Endometrial microvascular endothelial cells (primary cell): ENCODE data around the gene CHST11. TPM values are rescaled to one million over a fixed set of nuclear protein-coding genes. Genes with fewer than 3 reads are reported as not detected.

Source experiments
- in situ Hi-C: cut with HindIII; loops from 2 replicates; pipeline ENCODE4 v1.10.0; 2017; ENCODE audit warnings: low sequenced_read_pairs, low pct_unique_long_range_greater_than_20kb; ENCODE audit errors: inconsistent ontology term
- total RNA-seq: library from RNA; depleted of rRNA; stranded (reverse); fragments of >200 nt; gene quantifications from one replicate; pipeline ENCODE4 v1.2.3, GENCODE V29; 2015; ENCODE audit errors: inconsistent ontology term

Gene CHST11
- total RNA-seq, 1 donor from 2014 or later: 4.2 TPM

DNA sequence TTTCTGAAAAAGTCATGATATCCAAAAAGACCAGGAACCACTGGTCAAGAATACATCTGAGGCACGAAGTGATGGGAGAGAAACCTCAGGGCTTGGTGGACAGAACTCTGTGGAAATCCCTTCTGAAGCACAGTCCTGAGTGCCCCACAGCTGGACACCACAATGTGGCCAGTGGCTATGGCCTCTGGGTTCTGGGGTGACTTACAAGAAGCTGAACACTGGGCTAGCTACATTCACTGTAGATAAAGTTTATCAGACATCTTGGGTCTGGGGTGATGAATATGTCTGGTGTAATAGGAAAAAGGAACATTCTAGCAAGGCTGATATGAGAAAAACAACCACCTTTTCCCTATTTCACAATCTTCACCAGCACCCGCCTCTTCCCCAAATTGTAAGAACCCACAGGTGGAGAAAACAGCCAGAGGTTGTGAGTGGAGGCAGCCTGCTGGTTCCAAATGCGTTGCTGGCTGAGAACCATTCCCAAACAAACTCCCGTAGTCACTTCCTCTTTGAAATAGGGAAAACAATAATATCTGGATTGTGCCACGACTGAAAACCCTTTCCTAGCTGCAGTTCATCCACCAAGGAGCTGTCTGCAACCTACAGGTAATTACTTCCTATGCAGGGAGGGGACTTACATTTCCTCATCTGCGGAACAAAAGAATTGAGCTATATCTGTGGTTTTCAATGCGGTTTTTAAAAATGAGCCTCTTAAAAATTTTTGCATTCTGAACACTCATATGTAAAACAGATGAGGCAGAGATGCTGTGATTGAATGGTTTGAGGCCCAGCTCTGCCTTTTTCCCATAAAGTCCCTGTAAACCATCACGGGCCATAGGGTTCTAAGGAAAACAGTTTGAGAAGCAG is 307.7 kb downstream of the CHST11 start:
- in situ Hi-C loops: no loop called here

DNA sequence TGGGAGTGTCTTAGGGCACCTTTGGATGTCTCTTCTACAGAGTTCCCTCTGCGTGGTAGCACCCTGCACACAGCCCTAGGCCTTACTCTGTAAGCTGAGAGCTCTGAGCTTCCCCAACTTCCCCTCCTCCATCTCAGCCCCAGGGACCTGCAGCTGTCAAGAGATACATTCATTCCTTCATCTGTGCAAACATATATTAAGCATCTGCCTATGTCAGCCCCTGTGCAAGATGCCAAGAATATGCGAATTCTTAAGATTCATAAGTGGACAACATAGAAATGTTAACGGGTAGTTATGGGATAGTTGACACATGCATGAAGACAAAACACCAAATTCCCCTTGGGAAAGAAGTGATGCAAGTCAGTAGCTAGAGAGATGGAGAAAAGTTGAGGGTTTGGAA is 310.5 kb downstream of the CHST11 start:
- in situ Hi-C loops: no loop called here

DNA sequence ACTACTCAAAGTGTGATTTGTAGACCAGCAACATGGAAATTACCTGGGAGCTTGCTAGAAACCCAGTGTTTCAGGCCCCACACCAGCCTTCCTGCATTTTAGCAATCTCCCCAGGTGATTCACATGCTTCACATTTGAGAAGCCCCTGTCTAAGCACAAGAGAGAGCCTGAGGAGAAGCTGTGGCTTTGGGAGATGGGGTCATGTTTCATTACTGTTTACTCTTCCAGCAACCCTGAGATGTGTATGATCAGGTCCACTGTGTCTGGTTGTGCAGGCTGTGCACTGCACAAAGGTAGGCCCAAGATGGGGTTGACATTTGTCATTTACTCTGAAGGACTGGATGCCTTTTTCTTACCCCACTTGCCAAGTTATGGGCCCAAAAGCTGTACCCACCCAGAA is 311.3 kb downstream of the CHST11 start:
- in situ Hi-C loops: no loop called here

GRCh38 chr12:104769144-104769561 is 312.4 kb downstream of the CHST11 start:
- in situ Hi-C loops: no loop called here

GRCh38 chr12:104772336-104772735 is 315.6 kb downstream of the CHST11 start:
- in situ Hi-C loops: no loop called here

- in situ Hi-C loops: no loop called here
Observed at GRCh38 chr12:104775731-104776231, 319.0 kb downstream of the CHST11 start.

GRCh38 chr12:104779134-104779533 is 322.4 kb downstream of the CHST11 start:
- in situ Hi-C loops: no loop called here

GRCh38 chr12:104782296-104782695 is 325.5 kb downstream of the CHST11 start:
- in situ Hi-C loops: no loop called here

- in situ Hi-C loops: no loop called here
Observed at GRCh38 chr12:104784592-104784991, 327.8 kb downstream of the CHST11 start.

DNA sequence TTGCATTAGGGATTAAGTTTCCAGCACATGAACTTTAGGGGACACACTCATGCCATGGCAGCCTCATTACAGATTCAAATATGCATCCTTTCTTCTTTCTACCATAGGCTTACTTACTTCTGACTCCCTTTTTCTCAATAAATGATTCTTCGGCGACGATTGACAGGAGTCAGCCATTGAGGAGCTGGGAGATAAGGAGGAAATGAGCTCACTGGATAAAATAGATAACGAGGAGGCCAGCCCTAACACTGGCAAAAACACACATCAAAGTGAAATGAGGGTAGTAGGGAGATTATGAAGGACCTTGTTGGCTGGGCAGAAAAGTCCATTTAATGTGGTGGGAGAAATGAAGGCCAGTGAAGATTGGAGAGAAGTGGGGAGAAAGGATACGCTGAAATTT is 329.1 kb downstream of the CHST11 start:
- in situ Hi-C loops: no loop called here

- in situ Hi-C loops: no loop called here
Observed at GRCh38 chr12:104786352-104786751, 329.6 kb downstream of the CHST11 start.

DNA sequence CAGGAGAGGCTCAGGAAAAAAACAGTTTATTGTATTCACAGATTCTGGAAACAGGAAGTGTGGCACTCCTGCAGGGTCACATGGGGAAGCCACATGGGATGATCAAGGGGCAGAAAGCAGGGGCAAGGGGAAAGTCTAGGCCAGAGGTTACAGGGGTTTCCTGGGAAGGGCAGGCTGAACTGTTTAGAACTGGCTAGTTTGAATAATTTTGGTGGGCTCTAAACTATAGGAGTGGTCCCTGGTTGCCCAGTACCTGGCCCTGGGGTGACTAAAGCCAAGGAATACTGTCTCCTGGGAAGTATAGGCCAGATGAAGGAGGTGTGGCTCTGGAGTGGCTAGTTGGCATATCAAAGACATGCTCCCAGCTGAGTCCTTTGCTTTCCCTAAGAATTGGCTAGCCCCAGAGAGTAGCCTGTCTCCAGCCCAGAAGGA is 332.1 kb downstream of the CHST11 start:
- in situ Hi-C loops: no loop called here

DNA sequence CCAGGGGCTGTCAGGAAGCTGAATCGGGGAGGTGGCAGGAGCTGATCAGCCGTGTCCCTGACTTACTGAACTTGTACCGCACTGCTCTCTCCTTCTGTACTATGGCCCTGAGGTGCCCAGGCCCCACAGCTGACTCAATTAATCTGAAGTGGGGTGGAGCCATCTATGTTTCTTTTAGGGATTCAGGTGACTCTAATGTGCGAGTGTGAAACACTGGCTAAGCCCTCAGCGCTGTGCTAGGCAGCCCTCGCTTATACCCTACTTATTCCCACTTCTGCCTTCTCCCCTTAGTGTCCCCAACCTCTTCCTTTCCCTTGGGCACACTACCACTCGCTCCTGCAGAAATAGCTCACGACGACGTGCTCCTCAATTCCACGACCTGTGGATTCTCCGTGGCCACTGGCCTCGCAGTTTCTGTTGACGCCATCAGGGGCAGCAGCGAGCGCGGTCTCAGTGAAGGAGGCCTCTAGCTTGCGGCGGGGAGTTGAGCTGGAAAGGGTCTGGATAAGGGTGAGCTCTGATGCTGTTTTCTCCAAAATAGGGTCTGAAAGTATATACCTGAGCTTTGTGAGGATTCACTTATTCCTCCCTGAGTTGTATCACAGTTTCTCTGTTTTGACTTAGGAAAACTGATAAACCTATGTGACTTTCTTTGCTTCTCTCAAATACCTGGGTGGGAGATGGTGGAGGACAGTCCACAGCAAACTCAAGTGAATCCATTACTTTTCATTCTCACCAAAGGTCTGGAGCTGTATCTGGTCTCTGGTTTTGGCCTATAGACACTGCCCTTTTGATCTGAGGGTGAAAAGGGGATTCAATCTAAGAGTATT is 333.8 kb downstream of the CHST11 start:
- in situ Hi-C loops: no loop called here

GRCh38 chr12:104792570-104792969 is 335.8 kb downstream of the CHST11 start:
- in situ Hi-C loops: no loop called here

DNA sequence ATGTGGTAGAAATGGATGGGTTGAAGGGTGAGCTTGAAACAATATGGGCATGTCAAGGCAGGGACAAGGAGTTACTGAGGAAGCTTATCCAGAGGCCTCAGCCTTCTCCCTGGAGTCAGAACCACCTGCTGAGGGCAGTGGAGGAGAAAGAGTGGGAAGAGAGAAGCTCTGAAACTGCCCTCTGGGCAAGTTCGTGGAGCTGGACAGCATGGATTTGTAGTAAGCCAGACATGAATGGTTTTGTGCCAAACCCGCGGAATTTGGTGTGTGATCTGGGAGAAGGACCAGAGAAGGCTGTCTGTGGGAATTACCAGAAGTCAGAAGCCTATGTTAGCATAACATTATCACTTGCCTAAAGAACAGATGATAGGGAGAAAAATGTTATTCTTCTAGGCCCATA is 336.5 kb downstream of the CHST11 start:
- in situ Hi-C loops: no loop called here

DNA sequence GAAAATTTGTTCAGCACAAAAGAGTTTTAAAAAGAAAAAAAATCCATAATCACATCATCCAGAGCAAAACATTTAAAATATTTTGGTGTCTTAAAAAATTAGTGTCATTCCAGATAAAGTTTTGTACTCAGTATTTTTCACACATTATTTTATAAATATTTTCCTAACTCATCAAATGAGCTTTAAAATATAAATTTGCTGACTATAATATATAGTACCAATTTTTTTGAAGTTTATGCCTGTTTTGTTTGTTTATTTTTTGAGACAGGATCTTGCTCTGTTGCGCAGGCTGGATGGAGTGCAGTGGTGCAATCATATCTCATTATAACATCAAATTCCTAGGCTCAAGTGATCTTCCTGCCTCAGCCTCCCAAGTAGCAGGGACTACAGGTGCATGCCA is 337.2 kb downstream of the CHST11 start:
- in situ Hi-C loops: no loop called here

DNA sequence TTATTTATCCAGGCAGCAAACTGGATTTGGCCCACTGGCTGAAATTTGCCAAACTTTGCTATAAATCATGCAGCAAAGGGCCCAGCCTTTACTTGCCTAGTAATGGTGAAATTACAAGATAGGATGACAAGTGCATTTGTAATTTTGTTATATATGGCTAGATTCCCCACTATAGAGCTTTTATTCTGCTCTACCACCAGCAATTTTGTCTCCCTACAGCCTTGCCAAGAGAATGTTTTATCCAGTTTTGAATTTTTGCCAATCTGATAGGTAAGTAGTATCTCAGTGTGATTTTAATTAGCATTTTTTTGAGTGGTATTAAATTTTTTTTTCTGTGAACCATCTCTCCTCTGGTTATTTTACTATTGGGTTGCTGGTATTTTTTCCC is 339.7 kb downstream of the CHST11 start:
- in situ Hi-C loops: no loop called here

- in situ Hi-C loops: no loop called here
Observed at GRCh38 chr12:104799458-104799857, 342.7 kb downstream of the CHST11 start.

DNA sequence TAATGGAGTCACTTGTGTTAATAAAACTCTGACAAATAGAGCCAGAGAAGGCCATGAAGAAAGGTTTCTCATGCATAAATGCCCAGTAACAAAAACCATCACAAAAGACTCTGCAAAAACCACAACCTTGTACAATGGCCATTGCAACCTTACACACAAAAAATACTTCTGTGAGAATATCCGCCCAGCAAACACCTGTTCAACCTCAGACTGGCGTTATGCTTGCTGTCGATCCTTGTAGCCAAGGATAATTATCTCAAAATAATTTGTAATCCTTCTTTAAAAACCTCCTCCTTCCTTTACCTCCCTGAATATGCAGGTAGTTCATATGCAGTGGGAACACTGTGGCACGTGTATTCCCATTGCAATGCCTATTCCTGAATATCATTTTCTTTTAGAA is 344.3 kb downstream of the CHST11 start:
- in situ Hi-C loops: no loop called here

DNA sequence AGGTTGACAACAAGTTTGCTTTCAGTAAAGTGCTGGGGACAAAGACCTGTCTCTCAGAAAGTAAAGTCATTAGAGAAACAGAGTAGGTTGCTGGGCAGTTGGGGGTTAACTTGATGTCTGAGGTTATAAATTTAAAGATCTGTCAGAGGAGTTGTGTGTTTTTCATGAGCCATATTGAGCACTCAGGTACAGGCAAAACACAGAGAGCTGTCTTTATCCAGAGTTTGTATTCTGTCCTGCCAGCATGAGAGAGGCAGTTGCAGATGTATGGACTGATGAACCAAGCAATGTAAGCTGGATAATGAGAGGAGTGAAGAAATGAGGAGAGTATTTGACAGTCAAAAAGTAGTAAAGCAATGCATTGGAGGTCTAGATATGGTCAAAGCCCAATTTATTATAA is 344.7 kb downstream of the CHST11 start:
- in situ Hi-C loops: no loop called here
